Frontal cortex (tissue), 4 donors: ENCODE data around the gene EYS. TPM values are rescaled to one million over a fixed set of nuclear protein-coding genes. Genes with fewer than 3 reads are reported as not detected.

ENCODE experiments used
- DNase-seq, 2 donors: peaks; one replicate each; pipeline ENCODE4 v3.0.0; 2012; ENCODE audit warnings: low spot score in 2 of 2
- FAIRE-seq: peaks from 2 replicates; lab custom pipeline; 2012; peaks lifted over from hg19 to GRCh38; lab: Jason Lieb, UNC
- total RNA-seq: library from RNA; depleted of rRNA; stranded (reverse); fragments of >200 nt; gene quantifications from one replicate; pipeline ENCODE4 v1.2.3, GENCODE V29; 2014
- donor health status: control.
- donor health status: control.
- donor health status: control.

The EYS gene
- total RNA-seq, 1 donor from 2014 or later: 2.0 TPM

GRCh38 chr6:64703922-64704321 is 1003.1 kb downstream of the EYS start:
- peak; percentile 86 for FAIRE-seq
- no peak for DNase-seq

GRCh38 chr6:64696053-64696452 is 1011.0 kb downstream of the EYS start:
- no peak for DNase-seq
- FAIRE-seq: no peak

GRCh38 chr6:64694356-64694755 is 1012.7 kb downstream of the EYS start:
- DNase-seq: no peak
- no peak for FAIRE-seq

GRCh38 chr6:64691064-64691463 is 1016.0 kb downstream of the EYS start:
- FAIRE-seq: no peak
- DNase-seq: no peak

- FAIRE-seq (no peak), DNase-seq (no peak)
Observed at GRCh38 chr6:64685401-64685800, 1021.6 kb downstream of the EYS start.

GRCh38 chr6:64683682-64684081 is 1023.3 kb downstream of the EYS start:
- DNase-seq (no peak), FAIRE-seq (no peak)

GRCh38 chr6:64681416-64682160 is 1025.4 kb downstream of the EYS start:
- DNase-seq (no peak), FAIRE-seq (no peak)

- FAIRE-seq (no peak), DNase-seq (no peak)
Observed at GRCh38 chr6:64680446-64680845, 1026.6 kb downstream of the EYS start.

- FAIRE-seq (no peak), DNase-seq (no peak)
Observed at GRCh38 chr6:64679416-64679815, 1027.6 kb downstream of the EYS start.

- DNase-seq: no peak
- FAIRE-seq: no peak
Observed at GRCh38 chr6:64672651-64673050, 1034.4 kb downstream of the EYS start.

- DNase-seq: no peak
Observed at GRCh38 chr6:64672131-64672530, 1034.9 kb downstream of the EYS start.

GRCh38 chr6:64665137-64665536 is 1041.9 kb downstream of the EYS start:
- DNase-seq (no peak), FAIRE-seq (no peak)

More at GRCh38 chr6:64672131-64672530, 1034.9 kb downstream of the EYS start:
- no peak for FAIRE-seq

GRCh38 chr6:64664480-64664879 is 1042.5 kb downstream of the EYS start:
- DNase-seq (no peak), FAIRE-seq (no peak)

- FAIRE-seq: no peak
- DNase-seq: no peak
Observed at GRCh38 chr6:64644024-64644423, 1063.0 kb downstream of the EYS start.

GRCh38 chr6:64630901-64631300 is 1076.1 kb downstream of the EYS start:
- FAIRE-seq (no peak), DNase-seq (no peak)

GRCh38 chr6:64622944-64623343 is 1084.1 kb downstream of the EYS start:
- DNase-seq: no peak

GRCh38 chr6:64602993-64603392 is 1104.0 kb downstream of the EYS start:
- DNase-seq (no peak), FAIRE-seq (no peak)

More at GRCh38 chr6:64622944-64623343, 1084.1 kb downstream of the EYS start:
- no peak for FAIRE-seq

- DNase-seq: no peak
- no peak for FAIRE-seq
Observed at GRCh38 chr6:64591676-64592036, 1115.4 kb downstream of the EYS start.

GRCh38 chr6:64590965-64591675 is 1115.9 kb downstream of the EYS start:
- FAIRE-seq: no peak
- no peak for DNase-seq

- no peak for DNase-seq
- FAIRE-seq: no peak
Observed at GRCh38 chr6:64589961-64590360, 1117.1 kb downstream of the EYS start.

GRCh38 chr6:64580346-64580745 is 1126.7 kb downstream of the EYS start:
- no peak for FAIRE-seq

More at GRCh38 chr6:64580346-64580745, 1126.7 kb downstream of the EYS start:
- no peak for DNase-seq
